SHP77 treated with DMSO at 0.1 percent for 48 hours (cell line): Measurements from ENCODE around the gene AKAP17A.
"Not testable (repeated sequence)": the region's sequence is repeated elsewhere in the genome, so short reads cannot be mapped to it uniquely, and the experiment has no call there.

Experiments
- DNase-seq: peaks from one replicate; lab custom pipeline; 2025; lab: John Stamatoyannopoulos, UW

The AKAP17A gene

DNA sequence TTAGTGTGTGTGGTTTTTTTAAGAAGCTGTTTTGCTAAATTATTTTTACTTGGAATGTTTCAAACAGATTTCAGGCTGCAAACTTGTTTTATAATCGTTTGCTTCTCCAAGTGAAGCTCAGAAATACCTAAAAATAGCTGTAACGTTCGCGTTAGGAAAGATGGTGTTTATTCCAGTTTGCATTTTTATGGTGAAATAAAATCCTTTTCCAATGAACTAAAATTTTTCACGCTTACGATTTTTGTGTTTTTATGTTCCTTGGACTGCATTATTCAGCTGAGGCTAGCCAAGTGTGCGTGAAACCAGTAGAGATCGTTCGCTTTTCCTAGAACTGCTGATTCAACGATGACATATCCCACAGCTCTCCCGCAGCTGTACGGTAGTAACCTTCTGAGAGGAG lies 10.9 kb downstream of the AKAP17A start:
- no peak for DNase-seq

DNA sequence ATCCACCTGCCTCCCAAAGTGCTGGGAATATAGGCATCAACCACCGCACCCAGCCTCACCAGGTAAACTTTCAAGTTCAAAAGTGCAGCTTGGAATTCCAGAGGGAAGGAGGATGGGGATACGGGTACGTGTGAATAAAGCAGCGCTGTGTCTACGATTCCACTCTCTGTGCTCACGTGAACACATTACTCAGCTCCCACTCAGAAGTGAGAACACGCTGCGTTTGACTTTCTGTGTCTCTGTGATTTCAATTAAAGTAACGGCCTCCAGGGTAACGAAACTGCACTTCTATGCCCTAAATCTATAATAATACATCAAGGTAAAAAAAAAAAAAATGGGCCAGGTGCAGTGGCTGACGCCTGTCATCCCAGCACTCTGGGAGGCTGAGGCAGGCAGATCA lies 15.1 kb downstream of the AKAP17A start:
- no peak for DNase-seq

- no peak for DNase-seq
Measured at GRCh38 chrX:1609311-1609710, 17.9 kb downstream of the AKAP17A start.

DNA sequence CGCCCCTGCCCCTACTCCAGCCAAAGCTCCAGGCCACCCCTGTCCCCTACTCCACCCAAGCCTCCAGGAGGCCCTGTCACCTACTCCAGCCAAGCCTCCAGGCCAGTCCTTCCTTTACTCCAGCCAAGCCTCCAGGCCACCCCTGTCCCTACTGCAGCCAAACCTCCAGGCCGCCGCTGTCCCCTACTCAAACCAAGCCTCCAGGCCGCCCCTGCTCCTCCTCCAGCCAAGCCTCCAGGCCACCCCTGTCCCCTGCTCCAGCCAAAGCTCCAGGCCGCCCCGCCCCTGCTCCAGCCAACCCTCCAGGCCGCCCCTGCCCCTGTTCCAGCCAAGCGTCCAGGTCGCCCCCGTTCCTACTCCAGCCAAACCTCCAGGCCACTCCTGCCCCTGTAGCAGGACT lies 18.4 kb downstream of the AKAP17A start:
- DNase-seq, result no peak

GRCh38 chrX:1610166-1610565 lies 18.8 kb downstream of the AKAP17A start:
- no peak for DNase-seq

GRCh38 chrX:1610736-1611135 lies 19.3 kb downstream of the AKAP17A start:
- no peak for DNase-seq

DNA sequence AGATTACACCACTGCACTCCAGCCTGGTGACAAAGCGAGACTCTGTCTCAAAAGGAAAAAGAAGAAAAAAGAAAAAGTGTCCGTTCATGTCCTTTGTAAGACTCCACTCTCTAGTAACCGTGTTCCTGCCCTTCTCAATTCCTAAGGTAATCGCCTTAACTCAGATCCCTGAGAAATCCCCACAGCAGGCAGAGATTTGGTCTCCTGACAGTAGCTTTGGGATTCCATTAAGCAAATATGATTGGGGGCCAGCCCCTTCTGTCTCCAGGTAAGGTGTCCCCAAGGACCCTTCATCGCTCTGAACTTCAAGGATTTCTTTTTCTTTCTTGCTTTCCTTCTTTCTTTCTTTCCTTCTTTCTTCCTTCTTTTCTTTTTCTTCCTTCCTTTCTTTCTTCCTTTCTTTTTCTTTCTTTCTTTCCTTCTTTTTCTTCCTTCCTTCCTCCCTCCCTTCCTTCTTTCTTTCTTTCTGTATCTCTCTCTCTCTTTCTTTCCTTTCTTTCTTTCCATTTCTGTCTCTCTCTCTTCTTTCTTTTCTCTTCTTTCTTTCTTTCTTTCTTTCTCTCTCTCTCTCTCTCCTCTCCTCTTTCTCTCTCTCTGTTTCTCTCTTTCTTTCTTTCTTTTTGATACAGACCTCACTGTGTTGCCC lies 21.4 kb downstream of the AKAP17A start:
- DNase-seq, result no peak

DNA sequence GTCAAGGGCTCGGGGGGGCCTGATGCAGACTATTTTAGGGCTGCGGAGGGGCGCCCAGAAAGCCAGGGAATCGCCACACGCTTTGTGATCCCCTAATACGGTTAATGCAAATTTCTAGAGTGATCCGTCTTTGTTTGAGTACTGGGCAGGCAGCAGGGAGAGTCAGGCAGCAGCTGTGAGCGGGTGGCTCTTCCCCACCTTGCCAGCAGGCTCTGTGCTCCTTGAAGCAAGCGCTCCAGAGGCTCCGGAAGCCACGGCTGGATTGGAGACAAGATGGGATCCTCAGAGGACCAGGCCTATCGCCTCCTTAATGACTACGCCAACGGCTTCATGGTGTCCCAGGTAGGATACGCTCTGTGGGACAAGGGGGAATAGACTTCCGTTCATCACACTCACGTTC lies 23.5 kb downstream of the AKAP17A start, which contains the start of gene ASMT:
TSS of gene ASMT (plus strand) at position 133 of the 400 bp plus-strand sequence. CDS start at position 274, 141 bp downstream.
- no peak for DNase-seq

GRCh38 chrX:1618689-1619088 lies 27.3 kb downstream of the AKAP17A start:
- no peak for DNase-seq

GRCh38 chrX:1623691-1624090 lies 32.3 kb downstream of the AKAP17A start:
- DNase-seq, result no peak

DNA sequence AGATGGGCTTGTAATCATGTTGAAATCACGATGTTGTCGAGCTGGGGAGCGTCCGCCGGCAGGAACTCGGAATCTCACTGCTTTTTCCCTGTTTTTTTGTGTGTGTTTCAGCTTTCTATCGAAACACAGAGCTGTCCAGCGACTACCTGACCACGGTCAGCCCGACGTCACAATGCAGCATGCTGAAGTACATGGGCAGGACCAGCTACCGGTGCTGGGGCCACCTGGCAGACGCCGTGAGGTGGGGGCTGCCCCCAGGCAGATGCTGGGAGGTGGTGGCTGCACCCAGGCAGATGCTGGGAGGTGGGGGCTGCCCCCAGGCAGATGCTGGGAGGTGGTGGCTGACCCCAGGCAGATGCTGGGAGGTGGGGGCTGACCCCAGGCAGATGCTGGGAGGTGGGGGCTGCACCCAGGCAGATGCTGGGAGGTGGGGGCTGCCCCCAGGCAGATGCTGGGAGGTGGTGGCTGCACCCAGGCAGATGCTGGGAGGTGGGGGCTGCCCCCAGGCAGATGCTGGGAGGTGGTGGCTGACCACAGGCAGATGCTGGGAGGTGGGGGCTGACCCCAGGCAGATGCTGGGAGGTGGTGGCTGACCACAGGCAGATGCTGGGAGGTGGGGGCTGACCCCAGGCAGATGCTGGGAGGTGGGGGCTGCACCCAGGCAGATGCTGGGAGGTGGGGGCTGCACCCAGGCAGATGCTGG lies 32.9 kb downstream of the AKAP17A start:
- not testable (repeated sequence) for DNase-seq

GRCh38 chrX:1624861-1625215 lies 33.4 kb downstream of the AKAP17A start:
- not testable (repeated sequence) for DNase-seq

- no peak for DNase-seq
Measured at GRCh38 chrX:1629244-1629643, 37.8 kb downstream of the AKAP17A start.

GRCh38 chrX:1646009-1646408 lies 54.6 kb downstream of the AKAP17A start:
- no peak for DNase-seq

- no peak for DNase-seq
Measured at GRCh38 chrX:1649621-1650020, 58.2 kb downstream of the AKAP17A start.
